Breast epithelium (tissue), 3 donors: Measurements from ENCODE around the gene PLD3.

ENCODE experiments used
- CTCF ChIP-seq, 3 donors: fragments of 450-650 bp; IDR thresholded peaks; one replicate each; pipeline ENCODE4 v1.5.1; 2016 to 2017; ENCODE audit warnings: antibody characterized with exemption in 3 of 3, mild to moderate bottlenecking in 3 of 3, moderate library complexity in 3 of 3
- POLR2A ChIP-seq: fragments of 450-650 bp; IDR thresholded peaks from one replicate; pipeline ENCODE4 v1.6.1; 2016; ENCODE audit warnings: antibody characterized with exemption, mild to moderate bottlenecking, moderate library complexity

GRCh38 chr19:40355975-40356680, 7.6 kb downstream of the PLD3 start:
- TF ChIP-seq POLR2A: no peak
- TF ChIP-seq CTCF (IDR thresholded peaks at IDR 0.05): no peak
